ENCODE results near the gene INPP5A.

GRCh38 chr10:132585732-132586722, 48.4 kb downstream of the INPP5A start:
- TF ChIP-seq CTCF (IDR thresholded peaks at IDR 0.05 in 2 of 3, conservative IDR thresholded peaks at IDR 0.05 in 1 of 3; ENCODE audit: insufficient read depth in 2 of 3, low read depth in 1 of 3, low read length in 3 of 3) (no peak), MEF2D (tag; conservative IDR thresholded peaks at IDR 0.05; ENCODE audit: low read depth) (no peak), ZNF318 (IDR thresholded peaks at IDR 0.05; ENCODE audit: borderline replicate concordance in 1 of 2, low read depth in 1 of 2) (no peak), POLR2AphosphoS2 (IDR thresholded peaks at IDR 0.05; ENCODE audit: low read length) (no peak), TBL1XR1 (IDR thresholded peaks at IDR 0.05; ENCODE audit: low read length in 2 of 2) (no peak)

Measured in K562 (cell line).